HuH-7.5 (cell line): ENCODE measurements around the gene CPSF7.
"Not testable (repeated sequence)": the region's sequence is repeated elsewhere in the genome, so short reads cannot be mapped to it uniquely, and the experiment has no call there.

Experiments
- DNase-seq: peaks from one replicate; pipeline ENCODE4 v3.0.0; 2011; ENCODE audit warnings: low spot score

The CPSF7 gene

GRCh38 chr11:61383859-61384258 lies 45.9 kb downstream of the CPSF7 start:
- DNase-seq, result not testable (repeated sequence)

GRCh38 chr11:61380884-61381283 lies 48.9 kb downstream of the CPSF7 start:
- DNase-seq, result no peak

- DNase-seq, result no peak
These were observed 51.0 kb downstream of the CPSF7 start for GRCh38 chr11:61378713-61379313.

GRCh38 chr11:61377461-61378160 lies 52.2 kb downstream of the CPSF7 start:
- DNase-seq, result no peak

GRCh38 chr11:61375761-61376108 lies 54.0 kb downstream of the CPSF7 start:
- DNase-seq, result no peak

- no peak for DNase-seq
These were observed 56.9 kb downstream of the CPSF7 start for GRCh38 chr11:61372659-61373420.

- DNase-seq, result no peak
These were observed 59.3 kb downstream of the CPSF7 start for GRCh38 chr11:61370349-61371005.

GRCh38 chr11:61369372-61370348 lies 60.1 kb downstream of the CPSF7 start:
- no peak for DNase-seq

GRCh38 chr11:61368646-61369045 lies 61.1 kb downstream of the CPSF7 start:
- no peak for DNase-seq

- no peak for DNase-seq
These were observed 62.4 kb downstream of the CPSF7 start for GRCh38 chr11:61367406-61367805.

- DNase-seq, result no peak
These were observed 65.6 kb downstream of the CPSF7 start for GRCh38 chr11:61364012-61364675.

- DNase-seq, result peak; percentile 62
These were observed 67.3 kb downstream of the CPSF7 start for GRCh38 chr11:61362542-61362875.

GRCh38 chr11:61361741-61362541 lies 67.8 kb downstream of the CPSF7 start, which contains the start of the genes CYB561A3 and TMEM138:
Gene CYB561A3, minus strand, starts transcription at chr11:61361882. Its CDS starts 5,169 bp downstream, at chr11:61356713.
Gene TMEM138, plus strand, starts transcription at chr11:61362374. Its CDS starts 2,017 bp downstream, at chr11:61364391.
- DNase-seq, result peak; percentile 99

GRCh38 chr11:61361237-61361740 lies 68.5 kb downstream of the CPSF7 start:
- no peak for DNase-seq

GRCh38 chr11:61359516-61359915 lies 70.3 kb downstream of the CPSF7 start:
- DNase-seq, result no peak

GRCh38 chr11:61358566-61358965 lies 71.2 kb downstream of the CPSF7 start:
- DNase-seq, result no peak

GRCh38 chr11:61357894-61358239 lies 71.9 kb downstream of the CPSF7 start:
- no peak for DNase-seq

- no peak for DNase-seq
These were observed 72.4 kb downstream of the CPSF7 start for GRCh38 chr11:61357233-61357893.

GRCh38 chr11:61356706-61357105 lies 73.1 kb downstream of the CPSF7 start:
- DNase-seq, result no peak
